Loucy (cell line): ENCODE data around the gene NAV2.
"Not testable (repeated sequence)": the region's sequence is repeated elsewhere in the genome, so short reads cannot be mapped to it uniquely, and the experiment has no call there.

Experiments
- H2AFZ ChIP-seq: fragments of 200-600 bp; sonication (generic); 2 replicates; pipeline ENCODE4 v1.6.0; 2016; ENCODE audit warnings: antibody characterized with exemption, mild to moderate bottlenecking, low read length, moderate library complexity
- H3F3A ChIP-seq: fragments of 200-600 bp; 2 replicates; pipeline ENCODE4 v1.6.0; 2016; ENCODE audit warnings: antibody characterized with exemption, low read depth, mild to moderate bottlenecking
- H3K27me3 ChIP-seq: fragments of 200-600 bp; sonication (generic); 2 replicates; pipeline ENCODE4 v1.6.1; 2014; ENCODE audit warnings: low read length, mild to moderate bottlenecking; ENCODE audit not compliant: insufficient read depth, poor library complexity, severe bottlenecking
- H3K36me3 ChIP-seq: fragments of 200-600 bp; sonication (generic); 2 replicates; pipeline ENCODE4 v1.6.1; 2016; ENCODE audit warnings: low read length; ENCODE audit not compliant: insufficient read depth
- H3K4me1 ChIP-seq: fragments of 200-600 bp; sonication (generic); 2 replicates; pipeline ENCODE4 v1.5.1; 2014; ENCODE audit warnings: low read length, mild to moderate bottlenecking; ENCODE audit not compliant: insufficient read depth, poor library complexity, severe bottlenecking
- H3K4me2 ChIP-seq: fragments of 200-600 bp; sonication (generic); 2 replicates; pipeline ENCODE4 v1.6.0; 2014; ENCODE audit warnings: antibody characterized with exemption, low read length, low read depth, mild to moderate bottlenecking; ENCODE audit not compliant: poor library complexity, severe bottlenecking
- H3K4me3 ChIP-seq: fragments of 200-600 bp; sonication (generic); 2 replicates; pipeline ENCODE4 v1.5.1; 2014; ENCODE audit warnings: low read length, mild to moderate bottlenecking, mixed read lengths; ENCODE audit not compliant: poor library complexity, severe bottlenecking
- H3K79me2 ChIP-seq: fragments of 200-600 bp; sonication (generic); 2 replicates; pipeline ENCODE4 v1.6.1; 2014; ENCODE audit warnings: low read length; ENCODE audit not compliant: insufficient read depth
- H3K9ac ChIP-seq: fragments of 200-600 bp; sonication (generic); 2 replicates; pipeline ENCODE4 v1.6.0; 2014; ENCODE audit warnings: mild to moderate bottlenecking, low read depth, low read length, moderate library complexity; ENCODE audit not compliant: poor library complexity, severe bottlenecking
- H3K9me2 ChIP-seq: fragments of 200-600 bp; sonication (generic); replicated peaks from 2 replicates; pipeline ENCODE4 v1.6.1; 2016; ENCODE audit warnings: low read depth, low read length, mixed read lengths
- H3K9me3 ChIP-seq: fragments of 200-600 bp; sonication (generic); 2 replicates; pipeline ENCODE4 v1.6.1; 2014; ENCODE audit warnings: mild to moderate bottlenecking, antibody characterized with exemption, low read length, low read depth; ENCODE audit not compliant: insufficient read depth
- H4K20me1 ChIP-seq: fragments of 200-600 bp; sonication (generic); 2 replicates; pipeline ENCODE4 v1.6.0; 2014; ENCODE audit warnings: antibody characterized with exemption, low read length, mild to moderate bottlenecking; ENCODE audit not compliant: insufficient read depth, poor library complexity, severe bottlenecking
- EZH2phosphoT487 ChIP-seq: fragments of 200-600 bp; IDR thresholded peaks from 2 replicates; pipeline ENCODE4 v1.6.1; 2018; ENCODE audit warnings: antibody characterized with exemption, mild to moderate bottlenecking, moderate library complexity, borderline replicate concordance
- TF ChIP-seq, protein P1 (sequence below): fragments of 200-600 bp; sonication (generic); conservative IDR thresholded peaks from 2 replicates; pipeline ENCODE4 v1.5.1; 2014; ENCODE audit warnings: mild to moderate bottlenecking, antibody characterized with exemption, low read length

Gene NAV2

DNA sequence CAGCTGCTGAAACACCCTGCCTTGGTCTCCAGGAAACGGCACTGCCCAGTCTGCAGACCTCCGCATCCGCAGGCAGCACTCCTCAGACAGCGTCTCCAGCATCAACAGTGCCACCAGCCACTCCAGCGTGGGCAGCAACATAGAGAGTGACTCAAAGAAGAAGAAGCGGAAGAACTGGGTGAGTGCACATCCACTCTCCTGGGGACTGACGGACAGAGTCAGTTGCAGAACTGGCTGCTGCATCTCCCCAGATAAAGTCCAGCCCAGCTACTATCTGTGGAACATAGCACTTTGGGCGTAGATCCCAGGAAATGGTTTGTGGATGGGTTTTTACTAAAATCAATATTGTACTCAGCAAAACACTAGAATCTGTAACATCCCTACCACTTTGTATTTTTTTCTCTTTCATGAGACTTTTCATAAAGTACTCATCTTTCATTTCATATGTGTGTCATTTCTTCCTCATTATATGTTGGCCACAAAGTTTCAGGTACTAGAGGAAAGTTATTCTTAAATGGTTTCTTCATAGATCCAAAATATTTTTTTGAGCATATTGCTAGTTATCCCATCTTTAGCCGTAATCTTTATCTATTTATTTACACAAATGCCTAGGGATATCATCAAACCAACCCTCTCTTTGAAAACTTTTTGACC is 367.5 kb downstream of the NAV2 start:
- H3K4me3 ChIP-seq = no peak overlapping the region
- no peaks in the 10 kb centered on the region for H3K4me1 ChIP-seq
- H3K27me3 ChIP-seq = no peaks in the 10 kb centered on the region
- TF ChIP-seq, protein P1, sequence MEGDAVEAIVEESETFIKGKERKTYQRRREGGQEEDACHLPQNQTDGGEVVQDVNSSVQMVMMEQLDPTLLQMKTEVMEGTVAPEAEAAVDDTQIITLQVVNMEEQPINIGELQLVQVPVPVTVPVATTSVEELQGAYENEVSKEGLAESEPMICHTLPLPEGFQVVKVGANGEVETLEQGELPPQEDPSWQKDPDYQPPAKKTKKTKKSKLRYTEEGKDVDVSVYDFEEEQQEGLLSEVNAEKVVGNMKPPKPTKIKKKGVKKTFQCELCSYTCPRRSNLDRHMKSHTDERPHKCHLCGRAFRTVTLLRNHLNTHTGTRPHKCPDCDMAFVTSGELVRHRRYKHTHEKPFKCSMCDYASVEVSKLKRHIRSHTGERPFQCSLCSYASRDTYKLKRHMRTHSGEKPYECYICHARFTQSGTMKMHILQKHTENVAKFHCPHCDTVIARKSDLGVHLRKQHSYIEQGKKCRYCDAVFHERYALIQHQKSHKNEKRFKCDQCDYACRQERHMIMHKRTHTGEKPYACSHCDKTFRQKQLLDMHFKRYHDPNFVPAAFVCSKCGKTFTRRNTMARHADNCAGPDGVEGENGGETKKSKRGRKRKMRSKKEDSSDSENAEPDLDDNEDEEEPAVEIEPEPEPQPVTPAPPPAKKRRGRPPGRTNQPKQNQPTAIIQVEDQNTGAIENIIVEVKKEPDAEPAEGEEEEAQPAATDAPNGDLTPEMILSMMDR = no peak
- no peak for TF ChIP-seq EZH2phosphoT487
- H3K4me2 ChIP-seq = no peak overlapping the region
- H4K20me1 ChIP-seq = no peaks in the 10 kb centered on the region
- no peaks in the 10 kb centered on the region for H3K79me2 ChIP-seq
- H3K9me3 ChIP-seq = no peaks in the 10 kb centered on the region
- no peaks in the 10 kb centered on the region for H3K9me2 ChIP-seq
- no peaks in the 10 kb centered on the region for H3K36me3 ChIP-seq
- no peaks in the 10 kb centered on the region for H3F3A ChIP-seq
- no peak overlapping the region for H2AFZ ChIP-seq
- H3K9ac ChIP-seq = no peak overlapping the region

GRCh38 chr11:20081336-20081735 is 368.7 kb downstream of the NAV2 start:
- Histone ChIP-seq H3K36me3 (no peaks in the 10 kb centered on the region), H3K4me1 (no peaks in the 10 kb centered on the region), H3K4me3 (no peak overlapping the region), H4K20me1 (no peaks in the 10 kb centered on the region), H3K79me2 (no peaks in the 10 kb centered on the region), H3K9me3 (no peaks in the 10 kb centered on the region), H3K4me2 (no peak overlapping the region), H2AFZ (no peak overlapping the region), H3K9ac (no peak overlapping the region), H3K27me3 (no peaks in the 10 kb centered on the region), H3F3A (no peaks in the 10 kb centered on the region), H3K9me2 (no peaks in the 10 kb centered on the region)
- TF ChIP-seq EZH2phosphoT487 = no peak
- TF ChIP-seq, protein P1 = no peak

DNA sequence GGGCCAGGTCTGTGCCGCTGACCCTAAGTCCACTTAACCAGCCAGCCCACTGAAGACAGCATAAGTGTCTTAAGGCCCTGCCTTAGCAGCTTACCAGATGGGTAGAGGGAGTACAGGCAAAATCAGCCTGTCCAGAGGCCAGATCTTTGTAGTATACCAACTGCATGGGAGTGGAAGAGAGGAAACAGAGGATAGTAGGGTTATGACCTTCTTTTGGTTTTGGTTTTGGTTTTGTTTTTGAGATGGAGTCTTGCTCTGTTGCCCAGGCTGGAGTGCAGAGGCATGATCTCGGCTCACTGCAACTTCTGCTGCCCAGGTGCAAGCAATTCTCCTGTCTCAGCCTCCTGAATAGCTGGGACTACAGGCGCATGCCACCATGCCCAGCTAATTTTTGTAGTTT is 371.2 kb downstream of the NAV2 start:
- H3K36me3 ChIP-seq, H3K9me3 ChIP-seq, H3K27me3 ChIP-seq, H2AFZ ChIP-seq, H3K4me3 ChIP-seq, H3F3A ChIP-seq, H3K9ac ChIP-seq, H3K9me2 ChIP-seq, H4K20me1 ChIP-seq, H3K4me1 ChIP-seq, H3K79me2 ChIP-seq, H3K4me2 ChIP-seq: not testable (repeated sequence)
